ENCODE results near the gene CRYGA. TPM values are rescaled to one million over a fixed set of nuclear protein-coding genes. Genes with fewer than 3 reads are reported as not detected.
"Not testable (repeated sequence)": the region's sequence is repeated elsewhere in the genome, so short reads cannot be mapped to it uniquely, and the experiment has no call there.

The CRYGA gene
- total RNA-seq, 1 experiment from 2014 or later = not detected

DNA sequence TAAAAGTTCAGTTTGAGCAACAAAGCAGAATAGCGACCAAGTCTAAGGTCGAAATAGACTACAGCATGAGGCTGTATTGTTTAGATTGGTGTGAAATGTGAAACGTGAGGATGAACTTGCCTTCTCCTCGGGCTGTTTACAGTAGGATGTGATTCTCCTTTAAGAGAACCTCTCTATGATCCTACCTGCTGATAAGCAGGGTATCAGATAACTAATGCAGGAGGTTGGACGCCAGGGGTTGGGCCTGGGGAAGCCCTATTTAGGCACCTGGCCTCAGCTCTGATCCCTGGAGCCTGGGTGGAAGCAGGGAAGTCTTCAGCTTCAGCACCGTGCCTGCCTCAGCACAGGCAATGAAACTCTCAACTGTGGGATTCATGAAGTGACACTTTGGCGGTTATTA is 50.4 kb downstream of the CRYGA start:
- intact Hi-C loops (cut with micrococcal nuclease; ENCODE audit: unreplicated experiment) = no loop called here
- H3K4me3 ChIP-seq (ENCODE audit: low read depth, low read length, poor library complexity, severe bottlenecking) = no peak overlapping the region
- no peaks in the 10 kb centered on the region for H3K9me3 ChIP-seq (ENCODE audit: low read depth, low read length, poor library complexity, severe bottlenecking)
- BruUV-seq (replicated peaks) = no TSS peak
- DNase-seq (ENCODE audit: low spot score) = no peak
- no peaks in the 10 kb centered on the region for H3K36me3 ChIP-seq (ENCODE audit: insufficient read depth, low read length, poor library complexity, severe bottlenecking)
- no peak overlapping the region for H3K27ac ChIP-seq (ENCODE audit: low read depth, low read length, poor library complexity, severe bottlenecking)
- no peaks in the 10 kb centered on the region for H3K27me3 ChIP-seq (replicated peaks; ENCODE audit: insufficient read depth, low read depth, low read length, poor library complexity)
- TF ChIP-seq EZH2 (IDR thresholded peaks at IDR 0.05; ENCODE audit: borderline replicate concordance, low read depth, low read length, poor library complexity, severe bottlenecking) = no peak
- TF ChIP-seq, protein P1, sequence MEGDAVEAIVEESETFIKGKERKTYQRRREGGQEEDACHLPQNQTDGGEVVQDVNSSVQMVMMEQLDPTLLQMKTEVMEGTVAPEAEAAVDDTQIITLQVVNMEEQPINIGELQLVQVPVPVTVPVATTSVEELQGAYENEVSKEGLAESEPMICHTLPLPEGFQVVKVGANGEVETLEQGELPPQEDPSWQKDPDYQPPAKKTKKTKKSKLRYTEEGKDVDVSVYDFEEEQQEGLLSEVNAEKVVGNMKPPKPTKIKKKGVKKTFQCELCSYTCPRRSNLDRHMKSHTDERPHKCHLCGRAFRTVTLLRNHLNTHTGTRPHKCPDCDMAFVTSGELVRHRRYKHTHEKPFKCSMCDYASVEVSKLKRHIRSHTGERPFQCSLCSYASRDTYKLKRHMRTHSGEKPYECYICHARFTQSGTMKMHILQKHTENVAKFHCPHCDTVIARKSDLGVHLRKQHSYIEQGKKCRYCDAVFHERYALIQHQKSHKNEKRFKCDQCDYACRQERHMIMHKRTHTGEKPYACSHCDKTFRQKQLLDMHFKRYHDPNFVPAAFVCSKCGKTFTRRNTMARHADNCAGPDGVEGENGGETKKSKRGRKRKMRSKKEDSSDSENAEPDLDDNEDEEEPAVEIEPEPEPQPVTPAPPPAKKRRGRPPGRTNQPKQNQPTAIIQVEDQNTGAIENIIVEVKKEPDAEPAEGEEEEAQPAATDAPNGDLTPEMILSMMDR (conservative IDR thresholded peaks at IDR 0.05; ENCODE audit: low read depth, low read length) = no peak
- no peaks in the 10 kb centered on the region for H3K4me1 ChIP-seq (ENCODE audit: insufficient read depth, low read length, poor library complexity, severe bottlenecking)
- POLR2A ChIA-PET (ENCODE audit: low non-redundant PET) = no interaction called here
- CTCF ChIA-PET = no interaction called here

DNA sequence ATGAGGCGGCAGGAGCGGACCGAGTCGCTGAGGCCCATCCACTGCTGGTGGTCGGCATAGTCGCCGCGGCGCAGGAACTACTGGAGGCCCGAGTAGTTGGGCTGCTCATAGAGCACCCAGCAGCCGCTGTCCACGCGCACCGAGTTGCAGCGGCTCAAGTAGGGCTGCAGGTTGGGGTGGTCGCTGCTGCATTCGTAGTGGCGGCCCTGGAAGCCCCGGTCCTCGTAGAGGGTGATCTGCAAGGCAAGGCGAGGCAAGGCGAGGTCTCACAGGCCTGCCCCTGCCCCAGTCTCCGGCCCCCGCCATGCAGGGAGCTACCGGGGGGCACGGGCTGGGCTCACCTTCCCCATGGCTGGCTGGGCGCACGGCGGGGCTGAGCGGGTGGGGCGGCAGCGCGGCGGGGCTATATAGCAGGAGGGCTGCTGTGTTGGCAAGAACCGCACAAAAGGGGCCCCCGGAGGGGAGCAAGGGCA is 51.1 kb downstream of the CRYGA start:
- intact Hi-C loops (cut with micrococcal nuclease; ENCODE audit: unreplicated experiment); POLR2A ChIA-PET (ENCODE audit: low non-redundant PET); H3K9me3 ChIP-seq (ENCODE audit: low read depth, low read length, poor library complexity, severe bottlenecking): not testable (repeated sequence)

More for the DNA sequence above, 51.1 kb downstream of the CRYGA start:
- H3K4me3 ChIP-seq (ENCODE audit: low read depth, low read length, poor library complexity, severe bottlenecking); H3K27ac ChIP-seq (ENCODE audit: low read depth, low read length, poor library complexity, severe bottlenecking); H3K36me3 ChIP-seq (ENCODE audit: insufficient read depth, low read length, poor library complexity, severe bottlenecking); H3K27me3 ChIP-seq (replicated peaks; ENCODE audit: insufficient read depth, low read depth, low read length, poor library complexity); BruUV-seq (replicated peaks); DNase-seq (ENCODE audit: low spot score); CTCF ChIA-PET; H3K4me1 ChIP-seq (ENCODE audit: insufficient read depth, low read length, poor library complexity, severe bottlenecking): not testable (repeated sequence)

Other genes starting within 250 kb of the CRYGA start
- gene PLEKHM3, start 138.1 kb downstream of the CRYGA start, total RNA-seq (2021) = 6.5 TPM in 2 replicates
- gene CRYGD, start 39.1 kb downstream of the CRYGA start, total RNA-seq (2021) = not detected in 2 replicates
- gene CRYGC, start 33.8 kb downstream of the CRYGA start, total RNA-seq (2021) = not detected in 2 replicates
- gene CRYGB, start 17.4 kb downstream of the CRYGA start, total RNA-seq (2021) = not detected in 2 replicates
- gene C2orf80, start 26.4 kb upstream of the CRYGA start, total RNA-seq (2021) = not detected in 2 replicates
- 191 and 196 TPM in 2 replicates for gene IDH1, start 91.5 kb upstream of the CRYGA start, total RNA-seq (2021)
- gene PIKFYVE, start 102.7 kb upstream of the CRYGA start, total RNA-seq (2021) = 28.8 and 32.1 TPM in 2 replicates
- not detected in 2 replicates for gene PTH2R, start 243.2 kb upstream of the CRYGA start, total RNA-seq (2021)